Neural cell (in vitro differentiated cells): Measurements from ENCODE around the gene HK1. TPM values are rescaled to one million over a fixed set of nuclear protein-coding genes. Genes with fewer than 3 reads are reported as not detected.

ENCODE experiments used
- H2AFZ ChIP-seq: fragments of 200-600, 300-800 bp; sonication (generic), shearing (Covaris generic); 2 replicates; pipeline ENCODE4 v1.6.0; 2014; ENCODE audit warnings: low read depth, mild to moderate bottlenecking, antibody characterized with exemption, low read length, moderate library complexity
- H3F3A ChIP-seq: fragments of 200-600 bp; shearing (Covaris generic); 2 replicates; pipeline ENCODE4 v1.6.1; 2016; ENCODE audit warnings: mild to moderate bottlenecking, moderate library complexity, mixed read lengths, antibody characterized with exemption, low read length; ENCODE audit not compliant: insufficient read depth, poor library complexity, severe bottlenecking
- H3K27ac ChIP-seq: fragments of 200-600, 300-800 bp; sonication (generic), shearing (Covaris generic); 2 replicates; pipeline ENCODE4 v1.5.1; 2014; ENCODE audit warnings: mild to moderate bottlenecking, low read length, moderate library complexity
- H3K27me3 ChIP-seq: fragments of 300-800, 200-600 bp; sonication (generic), shearing (Covaris generic); 2 replicates; pipeline ENCODE4 v1.6.0; 2014; ENCODE audit warnings: mild to moderate bottlenecking, low read depth, low read length, moderate library complexity; ENCODE audit not compliant: insufficient read depth
- H3K36me3 ChIP-seq: fragments of 300-800, 200-600 bp; sonication (generic), shearing (Covaris generic); 2 replicates; pipeline ENCODE4 v1.5.1; 2014; ENCODE audit warnings: mild to moderate bottlenecking, antibody characterized with exemption, low read length, moderate library complexity; ENCODE audit not compliant: insufficient read depth
- H3K4me2 ChIP-seq: fragments of 300-800, 200-600 bp; sonication (generic), shearing (Covaris generic); 2 replicates; pipeline ENCODE4 v1.6.0; 2014; ENCODE audit warnings: mild to moderate bottlenecking, low read length
- H3K4me3 ChIP-seq: fragments of 300-800, 200-600 bp; sonication (generic), shearing (Covaris generic); 2 replicates; pipeline ENCODE4 v1.5.1; 2014; ENCODE audit warnings: mild to moderate bottlenecking, low read length, moderate library complexity
- H3K79me2 ChIP-seq: fragments of 200-600 bp; shearing (Covaris generic); replicated peaks from 2 replicates; pipeline ENCODE4 v1.6.0; 2014; ENCODE audit warnings: mild to moderate bottlenecking, low read length, moderate library complexity; ENCODE audit not compliant: insufficient read depth
- H3K9ac ChIP-seq: fragments of 300-800, 200-600 bp; sonication (generic), shearing (Covaris generic); 2 replicates; pipeline ENCODE4 v1.6.1; 2016; ENCODE audit warnings: mild to moderate bottlenecking, low read length, mixed read lengths
- H3K9me2 ChIP-seq: fragments of 200-600 bp; shearing (Covaris generic); 2 replicates; pipeline ENCODE4 v1.6.1; 2016; ENCODE audit warnings: mild to moderate bottlenecking, low read length, mixed read lengths; ENCODE audit not compliant: insufficient read depth
- H3K9me3 ChIP-seq: fragments of 200-600, 300-800 bp; sonication (generic), shearing (Covaris generic); 2 replicates; pipeline ENCODE4 v1.6.1; 2016; ENCODE audit warnings: mild to moderate bottlenecking, mixed run types, low read length, moderate library complexity, mixed read lengths
- H4K20me1 ChIP-seq: fragments of 200-600 bp; shearing (Covaris generic); 2 replicates; pipeline ENCODE4 v1.6.1; 2016; ENCODE audit warnings: mild to moderate bottlenecking, mixed run types; ENCODE audit not compliant: insufficient read depth
- CTCF ChIP-seq: fragments of 450-650 bp; IDR thresholded peaks from 2 replicates; pipeline ENCODE4 v1.5.1; 2014; ENCODE audit warnings: antibody characterized with exemption, mild to moderate bottlenecking, moderate library complexity; ENCODE audit not compliant: poor library complexity, severe bottlenecking
- EP300 ChIP-seq: fragments of 450-650 bp; conservative IDR thresholded peaks from 2 replicates; pipeline ENCODE4 v1.6.1; 2014; ENCODE audit warnings: antibody characterized with exemption, mild to moderate bottlenecking, moderate library complexity; ENCODE audit not compliant: poor library complexity, severe bottlenecking
- EZH2 ChIP-seq: fragments of 200-600, 300-800 bp; shearing (Covaris generic), sonication (generic); IDR thresholded peaks from 2 replicates; pipeline ENCODE4 v1.6.1; 2014; ENCODE audit warnings: antibody characterized with exemption, low read length, borderline replicate concordance, mild to moderate bottlenecking; ENCODE audit not compliant: insufficient read depth, poor library complexity, severe bottlenecking
- MXI1 ChIP-seq: fragments of 450-650 bp; conservative IDR thresholded peaks from 2 replicates; pipeline ENCODE4 v1.6.1; 2014; ENCODE audit warnings: antibody characterized with exemption, mild to moderate bottlenecking; ENCODE audit not compliant: poor library complexity, severe bottlenecking
- POLR2AphosphoS5 ChIP-seq: IDR thresholded peaks from 2 replicates; pipeline ENCODE4 v1.6.1; 2012
- RAD21 ChIP-seq: fragments of 450-650 bp; conservative IDR thresholded peaks from 2 replicates; pipeline ENCODE4 v1.6.1; 2014; ENCODE audit warnings: antibody characterized with exemption, mild to moderate bottlenecking, moderate library complexity
- REST ChIP-seq: IDR thresholded peaks from 2 replicates; pipeline ENCODE4 v1.6.1; 2012; ENCODE audit warnings: borderline replicate concordance
- SMC3 ChIP-seq: fragments of 450-650 bp; conservative IDR thresholded peaks from 2 replicates; pipeline ENCODE4 v1.6.1; 2014; ENCODE audit warnings: antibody characterized with exemption, mild to moderate bottlenecking, moderate library complexity; ENCODE audit not compliant: poor library complexity
- TAF1 ChIP-seq: IDR thresholded peaks from 2 replicates; pipeline ENCODE4 v1.6.1; 2012; ENCODE audit warnings: low read depth
- polyA plus RNA-seq: library from polyadenylated mRNA; depleted of rRNA; stranded (reverse); fragments of >200 nt; gene quantifications from 2 replicates; pipeline ENCODE4 v1.2.3, GENCODE V29; 2014

Gene HK1
- polyA plus RNA-seq, 1 donor from 2014 or later = 60.5 TPM

GRCh38 chr10:69287181-69287580 lies 8.9 kb downstream of the HK1 start:
- Histone ChIP-seq H4K20me1 (no peaks in the 10 kb centered on the region), H3K9me2 (no peaks in the 10 kb centered on the region)
- TF ChIP-seq MXI1 (no peak), CTCF (no peak), TAF1 (no peak), REST (no peak), POLR2AphosphoS5 (no peak), EZH2 (no peak), EP300 (no peak), SMC3 (no peak), RAD21 (no peak)

GRCh38 chr10:69290993-69291392 lies 12.7 kb downstream of the HK1 start:
- Histone ChIP-seq H3K27ac (no peak overlapping the region), H4K20me1 (no peaks in the 10 kb centered on the region), H3K4me2 (no peak overlapping the region), H3K9me2 (no peaks in the 10 kb centered on the region), H2AFZ (no peak overlapping the region), H3K4me3 (no peak overlapping the region), H3K27me3 (no peaks in the 10 kb centered on the region), H3K9ac (no peak overlapping the region), H3K36me3 (no peaks in the 10 kb centered on the region), H3F3A (no peaks in the 10 kb centered on the region), H3K9me3 (no peaks in the 10 kb centered on the region), H3K79me2 (no peaks in the 10 kb centered on the region)
- TF ChIP-seq RAD21 = no peak

More at GRCh38 chr10:69287181-69287580, 8.9 kb downstream of the HK1 start:
- Histone ChIP-seq H3K9ac (no peak overlapping the region), H3K4me3 (no peak overlapping the region), H2AFZ (no peak overlapping the region), H3K9me3 (no peaks in the 10 kb centered on the region), H3F3A (no peaks in the 10 kb centered on the region), H3K4me2 (no peak overlapping the region), H3K36me3 (no peaks in the 10 kb centered on the region), H3K27me3 (no peaks in the 10 kb centered on the region), H3K79me2 (no peaks in the 10 kb centered on the region), H3K27ac (no peak overlapping the region)

GRCh38 chr10:69292459-69292858 lies 14.2 kb downstream of the HK1 start:
- Histone ChIP-seq H3F3A (no peaks in the 10 kb centered on the region), H3K9me3 (no peaks in the 10 kb centered on the region), H4K20me1 (no peaks in the 10 kb centered on the region), H3K9me2 (no peaks in the 10 kb centered on the region), H3K36me3 (no peaks in the 10 kb centered on the region), H2AFZ (no peak overlapping the region), H3K27ac (no peak overlapping the region), H3K4me2 (no peak overlapping the region), H3K4me3 (no peak overlapping the region), H3K27me3 (no peaks in the 10 kb centered on the region), H3K9ac (no peak overlapping the region), H3K79me2 (no peaks in the 10 kb centered on the region)
- no peak for TF ChIP-seq CTCF
- no peak for TF ChIP-seq POLR2AphosphoS5
- TF ChIP-seq REST = no peak
- no peak for TF ChIP-seq EZH2
- no peak for TF ChIP-seq MXI1
- TF ChIP-seq TAF1 = no peak
- no peak for TF ChIP-seq RAD21
- TF ChIP-seq SMC3 = no peak
- TF ChIP-seq EP300 = no peak
